ENCODE results near the gene FPR1. TPM values are rescaled to one million over a fixed set of nuclear protein-coding genes. Genes with fewer than 3 reads are reported as not detected.

FPR1 gene
- total and polyA plus RNA-seq, 2 of the 4 experiments (the other 2 are of a cell fraction), result not detected

GRCh38 chr19:51715850-51716249, 35.8 kb downstream of the FPR1 start:
- Histone ChIP-seq H3K23ac (ENCODE audit: low read depth, low read length) (no peak overlapping the region), H4K5ac (ENCODE audit: low read depth, low read length) (no peak overlapping the region), H4K20me1 (ENCODE audit: insufficient read depth, low read length) (no peaks in the 10 kb centered on the region), H3K36me3 (ENCODE audit: control insufficient read depth, insufficient read depth, low read length) (no peaks in the 10 kb centered on the region), H3K9me1 (ENCODE audit: insufficient read depth, low read length) (no peaks in the 10 kb centered on the region), H2AFZ (replicated peaks; ENCODE audit: low read length, poor library complexity) (no peak overlapping the region), H3K56ac (ENCODE audit: extremely low read depth, insufficient read depth, low read length) (no peak overlapping the region), H2BK20ac (ENCODE audit: low read depth, low read length) (no peak overlapping the region), H3K79me1 (ENCODE audit: low read depth in 1 of 2, low read length in 2 of 2) (no peaks in the 10 kb centered on the region), H3K4ac (ENCODE audit: low read depth, low read length) (no peak overlapping the region), H2BK120ac (ENCODE audit: low read depth, low read length) (no peak overlapping the region), H2BK5ac (ENCODE audit: low read depth, low read length, poor library complexity, severe bottlenecking) (no peak overlapping the region), H3K4me3 (ENCODE audit: insufficient read depth, low read depth, low read length) (no peak overlapping the region), H3K9ac (ENCODE audit: low read depth, low read length) (no peak overlapping the region), H4K8ac (ENCODE audit: low read depth in 2 of 2, low read length in 2 of 2) (no peak overlapping the region), H4K91ac (ENCODE audit: insufficient read depth, low read depth, low read length) (no peak overlapping the region), H3K9me3 (ENCODE audit: control insufficient read depth, insufficient read depth, low read length) (peaks cover 5% of the 10 kb centered on the region), H3K4me2 (ENCODE audit: low read depth, low read length) (no peak overlapping the region), H3K4me1 (ENCODE audit: control insufficient read depth, insufficient read depth, low read length) (no peaks in the 10 kb centered on the region; the same call in 1 of the 2 replicates), H3K18ac (ENCODE audit: low read depth, low read length) (no peak overlapping the region), H3K14ac (replicated peaks; ENCODE audit: low read depth, low read length) (no peak overlapping the region), H2BK15ac (ENCODE audit: low read depth, low read length) (no peak overlapping the region), H2AK9ac (replicated peaks; ENCODE audit: low read depth, low read length, poor library complexity) (no peak overlapping the region), H2AK5ac (ENCODE audit: low read depth, low read length) (no peak overlapping the region), H3K27ac (ENCODE audit: insufficient read depth, low read length) (no peak overlapping the region), H3K27me3 (ENCODE audit: control insufficient read depth, insufficient read depth, low read length) (peaks cover 26% of the 10 kb centered on the region)
- ChIA-PET CTCF (no interaction called here), POLR2A (ENCODE audit: unreplicated experiment) (no interaction called here)
- no CpG with 5 or more reads among the region's 3 CpGs for WGBS, 2 experiments (ENCODE audit: extremely low coverage in 2 of 2, insufficient read length in 1 of 2)
- dilution Hi-C loops (cut with HindIII; ENCODE audit: low sequenced_read_pairs, unreplicated experiment) (no loop called here), in situ Hi-C loops (cut with MboI; ENCODE audit: low sequenced_read_pairs) (no loop called here), intact Hi-C loops (cut with micrococcal nuclease) (no loop called here)
- DNase-seq (no peak), ATAC-seq (ENCODE audit: low read depth) (no peak)
- TF ChIP-seq RAD21 (IDR thresholded peaks at IDR 0.05; ENCODE audit: low read length) (no peak), RFX5 (IDR thresholded peaks at IDR 0.05; ENCODE audit: low read depth, low read length) (no peak), MAFK (IDR thresholded peaks at IDR 0.05; ENCODE audit: low read depth, low read length) (no peak), ELK1 (IDR thresholded peaks at IDR 0.05; ENCODE audit: borderline replicate concordance, low read depth, low read length) (no peak), SMC3 (IDR thresholded peaks at IDR 0.05; ENCODE audit: low read depth, low read length) (no peak), CTCF (conservative IDR thresholded peaks at IDR 0.05; ENCODE audit: low read depth, low read length) (no peak)
- no TSS peak for BruUV-seq (replicated peaks)
